GM21381 (cell line): ENCODE results near the gene JPT2.

Experiments
- ATAC-seq: cut with Tn5 transposase; IDR thresholded peaks from one replicate; pipeline ENCODE4 v1.9.1; 2021; ENCODE audit warnings: mild to moderate bottlenecking, moderate library complexity; ENCODE audit not compliant: unreplicated experiment

Gene JPT2

GRCh38 chr16:1677942-1678499, at the start of gene JPT2:
JPT2 (plus strand) TSS chr16:1678279; CDS start chr16:1678313, 34 bp downstream.
- ATAC-seq, result peak; percentile 90

GRCh38 chr16:1630450-1631213, 47.4 kb upstream of the JPT2 start:
- ATAC-seq, result no peak

- no peak for ATAC-seq
Observed at GRCh38 chr16:1631230-1631629, 46.8 kb upstream of the JPT2 start.

GRCh38 chr16:1631931-1632637, 46.0 kb upstream of the JPT2 start:
- no peak for ATAC-seq

- ATAC-seq, result no peak
Observed at GRCh38 chr16:1632638-1632970, 45.5 kb upstream of the JPT2 start.

GRCh38 chr16:1633310-1633709, 44.8 kb upstream of the JPT2 start:
- no peak for ATAC-seq

- no peak for ATAC-seq
Observed at GRCh38 chr16:1634541-1634940, 43.5 kb upstream of the JPT2 start.

GRCh38 chr16:1635070-1635469, 43.0 kb upstream of the JPT2 start:
- ATAC-seq, result no peak

GRCh38 chr16:1637526-1637925, 40.6 kb upstream of the JPT2 start:
- ATAC-seq, result no peak

- no peak for ATAC-seq
Observed at GRCh38 chr16:1638757-1639156, 39.3 kb upstream of the JPT2 start.

GRCh38 chr16:1639282-1639681, 38.8 kb upstream of the JPT2 start:
- ATAC-seq, result no peak

- ATAC-seq, result no peak
Observed at GRCh38 chr16:1639860-1640259, 38.2 kb upstream of the JPT2 start.

- no peak for ATAC-seq
Observed at GRCh38 chr16:1640261-1640941, 37.7 kb upstream of the JPT2 start.

GRCh38 chr16:1641261-1641660, 36.8 kb upstream of the JPT2 start:
- ATAC-seq, result no peak

GRCh38 chr16:1642148-1642547, 35.9 kb upstream of the JPT2 start:
- no peak for ATAC-seq

- no peak for ATAC-seq
Observed at GRCh38 chr16:1642753-1643152, 35.3 kb upstream of the JPT2 start.

- no peak for ATAC-seq
Observed at GRCh38 chr16:1643521-1643920, 34.6 kb upstream of the JPT2 start.

- ATAC-seq, result no peak
Observed at GRCh38 chr16:1645914-1646525, 32.1 kb upstream of the JPT2 start.

GRCh38 chr16:1647856-1648255, 30.2 kb upstream of the JPT2 start:
- ATAC-seq, result no peak

GRCh38 chr16:1650131-1650530, 27.9 kb upstream of the JPT2 start:
- ATAC-seq, result no peak
